Activated CD8-positive, alpha-beta memory T cell treated with anti-CD3 and anti-CD28 coated beads, Interleukin-2, amount 50 U/mL, for 24 hours (primary cell): ENCODE data around the gene RAG2.

ENCODE experiments used
- DNase-seq: peaks from one replicate; pipeline ENCODE4 v3.0.0-alpha.2; 2020; ENCODE audit errors: extremely low read depth

The RAG2 gene

GRCh38 chr11:36598051-36598450, at the start of gene RAG2:
Gene RAG2 (minus strand): TSS chr11:36598236. CDS start chr11:36594168, 4,068 bp downstream.
- no peak for DNase-seq

DNA sequence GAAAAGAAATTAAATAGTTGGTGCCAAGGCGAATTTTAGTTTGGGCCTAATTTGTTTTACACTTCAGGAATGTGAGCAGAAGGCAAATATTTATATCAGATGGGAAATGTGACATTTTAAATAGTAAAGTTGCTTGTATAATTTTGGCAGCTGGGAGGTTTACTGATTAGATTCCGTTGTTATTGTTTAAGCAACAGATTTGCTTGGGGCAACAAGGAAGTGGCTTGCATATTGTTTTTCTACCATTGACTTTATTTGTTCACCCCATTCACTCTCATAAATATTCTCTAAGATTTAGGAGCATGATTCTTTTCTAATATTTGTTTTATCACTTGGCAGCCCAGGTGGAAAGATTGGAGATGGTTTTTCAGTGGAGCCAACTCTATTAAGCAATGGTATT, 40.5 kb upstream of the RAG2 start:
- DNase-seq = no peak

DNA sequence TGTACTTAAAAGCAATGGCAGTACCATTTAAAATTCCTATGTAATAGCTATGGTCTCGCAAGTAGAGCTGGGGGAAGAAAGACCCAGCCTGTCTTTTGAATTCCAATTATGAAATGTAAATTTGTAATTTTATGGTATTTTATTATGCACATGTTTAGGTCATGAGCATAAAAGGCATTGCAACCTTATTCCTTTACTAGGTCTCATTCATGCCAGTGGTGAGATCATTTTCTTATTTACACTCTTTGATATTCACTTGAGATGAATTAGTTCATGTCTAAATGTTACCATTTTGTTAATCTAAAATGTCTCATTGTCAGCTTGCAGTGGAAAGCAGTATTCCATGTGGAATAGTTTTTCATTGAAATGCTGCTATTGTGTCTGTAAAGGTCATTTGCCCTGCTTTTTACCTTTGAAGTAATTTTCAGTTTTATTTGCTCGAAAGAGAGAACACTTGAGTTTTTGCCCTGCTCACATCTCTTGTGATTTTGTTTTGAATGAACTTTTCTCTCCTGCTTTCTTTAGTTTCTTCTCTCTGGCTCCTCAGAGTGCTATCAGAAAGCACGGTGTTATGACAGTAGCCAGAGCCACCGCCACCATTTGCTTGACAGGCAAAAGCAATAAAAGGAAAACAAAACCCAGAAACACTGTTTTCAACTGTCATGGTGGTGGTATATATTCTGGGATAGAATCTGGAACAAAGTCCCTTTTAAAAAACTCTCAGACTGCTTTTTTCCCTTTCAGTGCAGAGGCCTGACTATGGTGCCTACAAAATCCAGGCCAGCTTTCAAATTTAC, 37.2 kb upstream of the RAG2 start:
- no peak for DNase-seq

DNA sequence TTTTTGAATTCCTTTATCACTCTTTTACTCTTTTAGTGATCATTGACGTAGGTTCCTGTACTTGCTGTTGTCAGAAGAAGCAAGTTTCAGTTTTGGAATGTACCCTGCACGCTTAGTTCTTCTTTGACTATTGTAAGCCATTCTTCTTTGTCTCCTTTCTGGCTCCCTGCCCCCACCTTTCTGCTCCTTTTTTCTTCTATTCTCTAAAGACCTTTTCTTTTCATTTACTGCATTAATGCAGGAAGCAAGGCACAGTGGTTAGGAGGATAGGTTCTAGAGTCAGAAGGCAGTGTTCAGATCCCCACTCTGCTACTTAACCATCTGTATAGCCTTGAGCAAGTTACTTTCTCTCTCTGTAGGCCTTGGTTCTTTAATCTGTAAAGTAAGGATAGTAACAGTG, 33.7 kb upstream of the RAG2 start:
- no peak for DNase-seq

DNA sequence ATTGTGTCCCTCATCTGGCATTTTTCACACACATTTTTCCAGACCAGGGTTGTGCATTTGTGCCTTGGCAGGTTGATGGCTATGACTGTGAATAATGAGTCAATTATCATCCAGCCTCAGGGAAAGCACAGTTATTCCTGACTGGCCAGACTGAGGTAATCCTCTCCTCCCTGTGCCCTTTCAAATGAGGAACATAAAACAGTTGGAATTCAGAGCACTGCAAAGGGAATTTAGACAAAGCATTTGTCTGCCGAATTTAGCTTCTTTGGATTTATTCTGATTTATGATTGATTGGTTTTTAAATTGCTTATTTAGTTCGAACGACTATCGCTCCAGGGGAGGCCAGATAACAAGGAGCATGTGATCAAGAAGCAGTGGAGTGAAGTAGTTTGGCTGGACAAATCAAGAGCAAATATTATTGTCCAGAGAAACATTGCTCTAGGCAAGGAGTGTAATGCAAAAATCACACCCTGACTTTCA, 30.8 kb upstream of the RAG2 start:
- no peak for DNase-seq

DNA sequence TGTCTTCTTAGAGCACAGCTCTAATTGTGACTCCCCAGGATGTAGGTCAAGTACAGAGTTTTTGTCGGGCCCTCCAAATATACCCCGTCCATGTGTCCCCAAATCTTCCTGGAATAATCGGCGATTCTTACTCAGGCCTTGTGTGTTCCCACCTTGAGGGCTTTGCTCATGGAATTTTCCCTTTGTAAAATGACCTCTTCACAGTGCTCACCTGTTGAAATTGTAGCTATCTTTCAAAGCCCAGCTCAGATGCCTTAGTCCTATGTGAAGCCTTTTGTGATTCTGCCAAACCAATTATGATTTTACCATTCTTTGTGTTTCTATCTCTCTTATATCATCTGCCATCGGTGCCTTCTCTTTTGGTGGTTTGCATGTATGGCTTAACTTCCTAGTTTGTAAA, 30.1 kb upstream of the RAG2 start:
- DNase-seq = no peak

DNA sequence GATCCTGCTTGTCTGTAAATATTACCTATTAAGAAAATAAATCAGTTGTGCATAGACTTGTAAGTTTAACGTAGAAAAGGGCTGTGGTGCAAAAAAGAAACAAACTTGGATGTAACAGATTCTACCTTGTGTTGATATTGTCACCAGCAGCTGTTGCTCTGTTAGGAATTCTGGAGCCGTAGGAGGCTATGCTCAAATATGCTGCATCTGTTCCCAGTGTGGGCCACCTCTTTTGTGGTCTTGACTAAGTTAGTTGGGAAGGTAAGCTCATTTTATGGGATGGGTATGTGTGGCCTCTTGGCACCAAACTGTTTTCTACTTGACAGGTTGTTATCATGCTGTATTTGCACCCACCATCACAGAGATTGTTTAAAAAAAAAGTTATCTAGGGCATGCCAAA, 29.4 kb upstream of the RAG2 start:
- no peak for DNase-seq

- DNase-seq = no peak
Observed at GRCh38 chr11:36627006-36627405, 29.0 kb upstream of the RAG2 start.

GRCh38 chr11:36623494-36623893, 25.5 kb upstream of the RAG2 start:
- DNase-seq = no peak

GRCh38 chr11:36622431-36623136, 24.5 kb upstream of the RAG2 start:
- DNase-seq = no peak

- DNase-seq = no peak
Observed at GRCh38 chr11:36620246-36620645, 22.2 kb upstream of the RAG2 start.

DNA sequence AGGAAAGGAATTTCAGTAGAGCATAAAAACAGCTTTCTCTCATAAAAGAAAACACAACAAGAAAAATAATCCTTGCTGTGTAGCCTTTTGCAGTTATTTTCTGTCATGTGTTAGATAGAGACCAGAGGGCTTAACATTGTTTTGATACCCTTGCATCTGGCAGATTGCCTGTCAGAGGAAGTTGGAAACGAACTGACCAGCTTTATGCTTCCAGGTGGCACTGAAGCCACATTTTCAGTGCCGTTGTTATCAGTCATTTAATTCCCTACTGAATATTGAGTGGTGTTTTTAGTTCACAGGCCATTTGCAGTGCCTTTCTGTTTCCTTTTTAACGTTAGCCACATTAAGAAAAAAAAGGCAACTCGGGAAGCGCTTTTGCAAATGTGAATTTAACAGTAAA, 21.5 kb upstream of the RAG2 start:
- no peak for DNase-seq

GRCh38 chr11:36618363-36619047, 20.5 kb upstream of the RAG2 start:
- no peak for DNase-seq

GRCh38 chr11:36617543-36618362, 19.7 kb upstream of the RAG2 start:
- no peak for DNase-seq

DNA sequence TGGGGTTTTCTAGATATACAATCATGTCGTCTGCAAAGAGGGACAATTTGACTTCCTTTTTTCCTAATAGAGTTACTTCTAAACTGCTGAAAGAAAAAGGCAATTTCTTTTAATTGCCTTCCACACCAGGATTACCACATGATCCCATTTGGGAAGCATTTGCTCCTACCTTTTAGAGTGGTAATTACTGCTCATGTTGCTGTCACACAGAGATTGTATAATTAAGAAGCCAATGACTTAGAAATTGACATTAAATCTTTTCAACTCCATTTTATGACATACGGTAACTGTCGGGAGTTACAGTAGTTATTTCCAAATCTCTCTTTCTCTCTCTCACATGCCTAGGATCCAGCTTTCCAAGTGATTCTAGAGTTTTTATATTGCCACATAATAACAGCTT, 17.8 kb upstream of the RAG2 start:
- DNase-seq = no peak

DNA sequence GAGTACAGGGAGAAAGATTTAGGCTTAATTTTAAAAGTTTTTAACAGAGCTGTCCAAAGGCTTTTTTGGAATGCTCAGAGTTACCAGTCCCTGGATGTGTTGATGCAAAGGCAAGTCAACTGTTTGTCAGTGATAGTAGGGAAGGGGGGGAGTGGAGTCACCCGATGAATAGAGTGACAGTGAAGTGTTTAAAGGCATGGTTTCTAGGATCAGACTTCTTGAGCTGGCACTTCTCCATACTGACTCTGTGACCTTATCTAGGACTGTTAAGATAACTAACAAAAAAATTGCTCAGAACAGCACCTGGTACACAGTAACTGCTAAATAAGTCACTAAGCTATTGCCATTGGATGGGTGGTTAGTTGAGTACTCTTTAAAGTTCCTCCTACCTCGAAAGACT, 11.3 kb upstream of the RAG2 start:
- DNase-seq = no peak

DNA sequence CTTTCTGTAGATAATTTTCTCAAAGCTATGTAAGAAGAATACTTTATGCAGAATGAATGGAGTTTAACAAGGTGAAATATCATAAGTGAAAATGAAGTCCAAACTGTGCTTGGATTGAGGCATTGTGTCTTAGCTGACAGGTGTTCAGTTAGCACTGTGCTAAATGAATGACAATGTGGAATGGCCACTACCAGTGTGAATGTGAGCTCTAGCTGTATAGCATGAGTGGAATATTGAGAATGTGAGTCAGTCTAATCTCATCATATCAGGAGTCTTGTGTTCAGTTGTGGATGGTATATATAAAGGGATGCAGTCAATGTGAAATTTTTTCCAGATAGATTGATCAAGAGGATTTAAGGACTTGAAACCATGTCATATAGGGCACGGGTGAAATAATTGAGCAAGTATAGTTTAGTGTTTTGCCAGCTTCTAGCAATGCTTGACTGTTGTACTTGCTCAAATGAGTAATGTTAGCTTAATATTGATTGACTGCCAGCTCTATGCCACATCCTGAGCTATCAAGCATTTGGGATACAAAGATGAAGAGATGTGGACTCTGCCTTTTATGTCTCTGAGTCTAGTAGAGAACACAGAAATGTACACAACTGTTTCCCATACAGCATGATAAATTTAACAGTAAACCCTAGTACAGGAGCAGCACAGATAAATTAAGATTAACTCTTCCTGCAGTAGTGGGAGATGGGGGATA, 10.6 kb upstream of the RAG2 start:
- no peak for DNase-seq

DNA sequence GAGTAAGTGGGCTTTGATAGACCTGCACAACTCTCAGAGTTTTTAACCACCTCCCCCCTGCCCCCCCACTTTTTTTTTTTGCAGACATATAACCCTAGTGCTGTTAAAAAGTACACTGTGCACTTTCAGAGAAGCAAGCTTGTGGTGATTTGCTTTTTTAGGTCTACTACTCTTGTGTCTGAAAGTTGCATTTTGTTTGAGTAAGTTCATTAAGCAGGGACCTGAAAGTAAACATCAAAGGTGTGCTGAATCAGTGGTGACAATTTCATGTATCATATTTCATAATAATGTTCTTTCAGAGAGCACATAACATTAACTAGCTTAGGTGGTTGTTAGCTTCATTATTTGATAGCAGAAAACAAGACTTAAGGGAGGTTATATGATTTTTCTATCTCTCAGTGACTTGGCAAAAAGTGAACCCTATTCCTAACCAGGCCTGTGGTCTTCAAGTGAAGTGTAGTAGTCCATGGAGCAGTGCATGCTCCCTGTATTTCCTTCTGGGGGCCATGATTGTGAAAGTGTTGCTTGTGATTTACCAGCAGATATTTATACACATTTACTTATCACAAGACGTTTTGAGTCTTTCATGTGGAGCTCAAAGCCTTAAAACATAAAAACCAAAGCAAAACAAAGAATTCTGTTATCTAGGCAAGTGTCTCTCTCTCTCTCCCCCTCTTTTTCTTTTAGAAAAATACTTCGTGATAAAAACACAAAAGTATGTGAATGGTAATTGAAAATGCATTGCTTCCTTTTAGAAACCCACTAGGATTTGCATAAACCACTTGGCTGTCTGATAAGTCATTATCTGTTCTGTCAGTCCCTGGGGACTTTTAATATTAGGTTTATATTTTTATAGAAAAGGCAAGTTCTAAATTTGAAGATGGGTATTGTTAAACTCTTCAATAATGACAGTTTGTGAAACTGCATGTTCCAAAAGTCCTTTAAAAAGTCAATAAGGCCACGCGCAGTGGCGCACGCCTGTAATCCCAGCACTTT, 7.5 kb upstream of the RAG2 start:
- no peak for DNase-seq

DNA sequence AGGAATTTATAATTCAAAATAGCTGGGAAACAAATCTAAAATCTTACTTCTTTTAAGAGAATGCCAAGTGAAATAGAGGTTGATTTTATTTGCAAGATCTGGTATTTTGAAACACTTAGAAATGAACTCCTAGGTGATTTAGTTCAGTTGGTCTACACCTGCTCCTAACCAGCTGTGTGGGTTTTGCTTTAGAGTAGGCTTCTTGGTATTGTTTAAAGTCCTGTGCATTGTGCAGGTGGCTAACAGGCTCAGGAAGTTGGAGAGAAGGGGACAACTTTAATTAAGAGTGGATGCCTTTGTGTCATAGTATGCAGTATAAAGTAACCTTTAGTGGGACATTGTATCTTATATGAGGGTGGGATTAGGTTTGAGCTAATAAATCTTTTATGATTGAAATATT, 4.1 kb upstream of the RAG2 start:
- no peak for DNase-seq

DNA sequence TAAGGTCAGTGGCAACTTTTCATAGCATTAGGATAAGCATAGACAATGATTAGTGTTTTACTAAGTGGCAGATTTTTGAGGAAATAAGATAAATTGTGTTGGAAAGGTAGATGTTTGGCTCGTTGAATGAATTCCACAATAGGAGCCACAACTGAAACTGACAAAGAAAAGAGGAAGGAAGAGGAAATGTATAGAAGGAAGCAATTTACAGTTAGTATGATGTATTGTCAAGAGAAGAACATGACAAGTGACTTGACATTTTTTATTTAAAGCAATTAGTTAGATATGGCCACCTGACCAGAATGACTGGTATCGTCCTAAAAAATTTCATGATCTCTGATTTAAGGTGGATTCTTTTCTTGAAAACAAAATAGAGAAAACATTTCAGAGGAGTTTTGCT, 3.1 kb upstream of the RAG2 start:
- no peak for DNase-seq
